ENCODE data around the gene IGF1R.
A peak's percentile ranks its signal among the peaks of the same experiment; 100 is the strongest.

The IGF1R gene

GRCh38 chr15:98746375-98747155, 98.2 kb downstream of the IGF1R start:
- H3K4me1 Mint-ChIP-seq = peaks cover 32% of the 10 kb centered on the region
- H3K9me3 Mint-ChIP-seq = no peaks in the 10 kb centered on the region
- no peak overlapping the region for H3K4me3 Mint-ChIP-seq
- no peak overlapping the region for H3K27ac Mint-ChIP-seq
- H3K27me3 Mint-ChIP-seq = no peaks in the 10 kb centered on the region
- H3K36me3 Mint-ChIP-seq = no peaks in the 10 kb centered on the region
- no peak for ATAC-seq

GRCh38 chr15:98751767-98752166, 103.4 kb downstream of the IGF1R start:
- H3K27ac Mint-ChIP-seq = no peak overlapping the region
- peaks cover 14% of the 10 kb centered on the region for H3K4me1 Mint-ChIP-seq
- H3K27me3 Mint-ChIP-seq = no peaks in the 10 kb centered on the region
- ATAC-seq = no peak
- H3K36me3 Mint-ChIP-seq = no peaks in the 10 kb centered on the region
- no peaks in the 10 kb centered on the region for H3K9me3 Mint-ChIP-seq
- no peak overlapping the region for H3K4me3 Mint-ChIP-seq

DNA sequence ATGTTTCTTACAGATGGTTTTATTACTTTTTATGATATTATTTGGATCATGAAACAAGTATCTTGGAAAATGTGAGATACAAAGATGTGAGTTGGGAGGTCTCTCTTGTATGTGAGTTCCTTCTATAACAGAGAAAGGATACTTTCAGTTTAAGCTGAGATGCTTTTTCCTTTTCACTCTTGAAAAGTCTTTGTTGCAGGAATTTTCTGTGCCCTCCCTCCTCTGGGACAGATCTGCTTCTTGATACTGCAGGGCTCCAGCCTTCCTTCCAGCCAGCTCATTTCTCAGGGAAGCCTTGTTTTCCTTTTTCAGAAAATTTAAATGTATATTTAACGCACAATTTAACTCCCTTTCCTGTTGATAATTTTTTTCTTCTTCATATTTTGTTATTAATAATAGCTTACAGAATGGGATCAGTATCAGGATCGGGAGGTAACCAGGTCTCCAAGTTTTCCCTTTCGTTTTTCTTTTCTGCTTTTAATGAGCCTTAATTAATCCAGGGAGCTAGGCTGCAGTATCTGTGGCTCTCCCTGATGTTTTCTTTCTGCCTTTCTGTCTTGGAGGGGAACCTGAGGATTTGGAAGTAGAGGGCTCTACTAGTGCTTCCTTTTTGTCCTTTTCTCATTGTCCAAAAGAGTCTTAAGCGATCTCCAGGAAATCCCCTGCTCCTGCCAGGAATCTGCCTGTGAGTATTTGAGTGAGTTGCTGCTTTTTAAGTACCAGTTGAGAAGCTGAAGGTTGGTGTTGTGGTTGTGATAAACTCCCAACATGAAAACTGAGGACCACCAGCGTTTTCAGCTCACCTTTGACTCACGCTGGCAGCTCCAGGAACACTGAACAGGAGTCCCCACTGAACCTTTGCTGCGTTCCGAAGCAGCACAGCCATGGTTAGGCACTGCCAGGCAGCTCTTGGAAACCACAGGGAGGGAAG, 105.7 kb downstream of the IGF1R start:
- Mint-ChIP-seq H3K27ac (no peak overlapping the region), H3K4me3 (no peak overlapping the region), H3K4me1 (peaks cover 13% of the 10 kb centered on the region), H3K27me3 (no peaks in the 10 kb centered on the region), H3K9me3 (no peaks in the 10 kb centered on the region), H3K36me3 (no peaks in the 10 kb centered on the region)
- ATAC-seq = no peak

- H3K4me1 Mint-ChIP-seq = peaks cover 13% of the 10 kb centered on the region
- H3K27ac Mint-ChIP-seq = no peak overlapping the region
- H3K4me3 Mint-ChIP-seq = no peak overlapping the region
- H3K27me3 Mint-ChIP-seq = no peaks in the 10 kb centered on the region
- H3K9me3 Mint-ChIP-seq = no peaks in the 10 kb centered on the region
- no peak for ATAC-seq
- H3K36me3 Mint-ChIP-seq = no peaks in the 10 kb centered on the region
These were observed 106.3 kb downstream of the IGF1R start for GRCh38 chr15:98754657-98755022.

- no peaks in the 10 kb centered on the region for H3K9me3 Mint-ChIP-seq
- H3K27ac Mint-ChIP-seq = no peak overlapping the region
- H3K27me3 Mint-ChIP-seq = no peaks in the 10 kb centered on the region
- no peak overlapping the region for H3K4me3 Mint-ChIP-seq
- H3K36me3 Mint-ChIP-seq = no peaks in the 10 kb centered on the region
- no peak for ATAC-seq
- H3K4me1 Mint-ChIP-seq = peaks cover 13% of the 10 kb centered on the region
These were observed 106.8 kb downstream of the IGF1R start for GRCh38 chr15:98755138-98755537.

- ATAC-seq = no peak
- no peaks in the 10 kb centered on the region for H3K36me3 Mint-ChIP-seq
- no peak overlapping the region for H3K4me3 Mint-ChIP-seq
- H3K9me3 Mint-ChIP-seq = no peaks in the 10 kb centered on the region
- peaks cover 13% of the 10 kb centered on the region for H3K4me1 Mint-ChIP-seq
- no peaks in the 10 kb centered on the region for H3K27me3 Mint-ChIP-seq
- no peak overlapping the region for H3K27ac Mint-ChIP-seq
These were observed 107.4 kb downstream of the IGF1R start for GRCh38 chr15:98755781-98756180.

- no peaks in the 10 kb centered on the region for H3K36me3 Mint-ChIP-seq
- H3K27me3 Mint-ChIP-seq = no peaks in the 10 kb centered on the region
- no peak overlapping the region for H3K27ac Mint-ChIP-seq
- H3K9me3 Mint-ChIP-seq = no peaks in the 10 kb centered on the region
- no peak for ATAC-seq
- H3K4me3 Mint-ChIP-seq = no peak overlapping the region
- peaks cover 13% of the 10 kb centered on the region for H3K4me1 Mint-ChIP-seq
These were observed 109.9 kb downstream of the IGF1R start for GRCh38 chr15:98758224-98758623.

- no peaks in the 10 kb centered on the region for H3K27me3 Mint-ChIP-seq
- no peaks in the 10 kb centered on the region for H3K36me3 Mint-ChIP-seq
- no peak for ATAC-seq
- no peak overlapping the region for H3K27ac Mint-ChIP-seq
- peaks cover 9% of the 10 kb centered on the region for H3K4me1 Mint-ChIP-seq
- no peak overlapping the region for H3K4me3 Mint-ChIP-seq
- H3K9me3 Mint-ChIP-seq = no peaks in the 10 kb centered on the region
These were observed 110.9 kb downstream of the IGF1R start for GRCh38 chr15:98759277-98759676.

- Mint-ChIP-seq H3K4me1 (peaks cover 7% of the 10 kb centered on the region), H3K4me3 (no peak overlapping the region), H3K36me3 (no peaks in the 10 kb centered on the region), H3K27ac (no peak overlapping the region), H3K9me3 (no peaks in the 10 kb centered on the region), H3K27me3 (no peaks in the 10 kb centered on the region)
- ATAC-seq = no peak
These were observed 111.9 kb downstream of the IGF1R start for GRCh38 chr15:98760112-98760826.

- H3K27ac Mint-ChIP-seq = no peak overlapping the region
- H3K4me1 Mint-ChIP-seq = peaks cover 7% of the 10 kb centered on the region
- no peaks in the 10 kb centered on the region for H3K36me3 Mint-ChIP-seq
- H3K9me3 Mint-ChIP-seq = no peaks in the 10 kb centered on the region
- peak; percentile 12 for ATAC-seq
- H3K4me3 Mint-ChIP-seq = no peak overlapping the region
- H3K27me3 Mint-ChIP-seq = no peaks in the 10 kb centered on the region
These were observed 112.6 kb downstream of the IGF1R start for GRCh38 chr15:98760975-98761374.

DNA sequence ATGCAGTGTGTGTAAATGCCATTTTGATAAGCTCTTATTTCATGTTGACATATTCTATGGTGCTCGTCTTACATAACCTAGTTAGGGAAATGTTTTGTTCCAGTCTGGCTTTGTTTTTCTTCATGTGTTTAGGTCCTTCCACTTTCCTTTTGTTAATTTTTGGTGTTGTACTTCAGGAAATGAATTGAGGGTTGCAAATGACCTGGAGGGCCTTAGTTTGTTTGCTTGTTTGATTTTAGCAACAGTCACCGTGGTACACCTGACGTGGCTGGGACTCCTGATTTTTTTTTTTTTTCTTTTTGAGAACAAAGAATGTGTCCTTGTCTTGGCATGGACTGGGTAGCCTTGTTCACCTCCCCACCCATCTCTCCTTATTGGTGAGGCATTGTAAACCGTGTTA, 114.8 kb downstream of the IGF1R start:
- no peak overlapping the region for H3K27ac Mint-ChIP-seq
- H3K27me3 Mint-ChIP-seq = no peaks in the 10 kb centered on the region
- H3K9me3 Mint-ChIP-seq = no peaks in the 10 kb centered on the region
- H3K4me1 Mint-ChIP-seq = peaks cover 3% of the 10 kb centered on the region
- no peak for ATAC-seq
- H3K36me3 Mint-ChIP-seq = no peaks in the 10 kb centered on the region
- no peak overlapping the region for H3K4me3 Mint-ChIP-seq

- H3K9me3 Mint-ChIP-seq = no peaks in the 10 kb centered on the region
- no peaks in the 10 kb centered on the region for H3K36me3 Mint-ChIP-seq
- H3K4me1 Mint-ChIP-seq = no peaks in the 10 kb centered on the region
- H3K27ac Mint-ChIP-seq = no peak overlapping the region
- H3K27me3 Mint-ChIP-seq = no peaks in the 10 kb centered on the region
- no peak overlapping the region for H3K4me3 Mint-ChIP-seq
- no peak for ATAC-seq
These were observed 116.0 kb downstream of the IGF1R start for GRCh38 chr15:98764291-98764690.

DNA sequence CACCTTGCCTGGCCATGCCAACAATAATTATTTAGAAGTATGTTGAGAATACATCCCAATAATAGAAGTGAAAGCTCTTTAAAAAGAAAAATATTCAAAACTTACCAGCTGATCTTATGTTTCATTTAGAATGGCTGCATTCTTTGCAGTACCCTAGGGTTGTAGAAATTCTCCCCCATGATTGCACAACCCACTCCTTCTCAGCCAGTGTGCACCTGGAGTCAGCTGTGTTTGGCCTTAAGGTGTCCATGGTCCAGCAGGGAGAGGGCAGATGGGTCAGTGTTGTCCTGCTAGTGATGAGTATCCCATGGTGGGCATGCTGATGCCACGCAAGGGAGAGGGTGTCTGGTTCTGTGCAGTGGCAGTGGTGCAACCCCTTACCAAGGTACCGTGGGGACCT, 117.3 kb downstream of the IGF1R start:
- H3K4me1 Mint-ChIP-seq = no peaks in the 10 kb centered on the region

GRCh38 chr15:98767692-98768091, 119.4 kb downstream of the IGF1R start:
- Mint-ChIP-seq H3K4me1 (peaks cover 14% of the 10 kb centered on the region), H3K27ac (no peak overlapping the region), H3K36me3 (no peaks in the 10 kb centered on the region), H3K27me3 (no peaks in the 10 kb centered on the region), H3K4me3 (no peak overlapping the region), H3K9me3 (no peaks in the 10 kb centered on the region)
- ATAC-seq = no peak

More for the DNA sequence above, 117.3 kb downstream of the IGF1R start:
- no peak for ATAC-seq
- Mint-ChIP-seq H3K9me3 (no peaks in the 10 kb centered on the region), H3K27ac (no peak overlapping the region), H3K4me3 (no peak overlapping the region), H3K36me3 (no peaks in the 10 kb centered on the region), H3K27me3 (no peaks in the 10 kb centered on the region)

GRCh38 chr15:98769867-98770266, 121.5 kb downstream of the IGF1R start:
- peaks cover 20% of the 10 kb centered on the region for H3K4me1 Mint-ChIP-seq
- no peak for ATAC-seq
- H3K27me3 Mint-ChIP-seq = no peaks in the 10 kb centered on the region
- no peaks in the 10 kb centered on the region for H3K9me3 Mint-ChIP-seq
- H3K4me3 Mint-ChIP-seq = no peak overlapping the region
- H3K36me3 Mint-ChIP-seq = no peaks in the 10 kb centered on the region
- H3K27ac Mint-ChIP-seq = no peak overlapping the region
